Mesendoderm (in vitro differentiated cells): ENCODE data around the gene CEPT1. TPM values are rescaled to one million over a fixed set of nuclear protein-coding genes. Genes with fewer than 3 reads are reported as not detected.
A peak's percentile ranks its signal among the peaks of the same experiment; 100 is the strongest.
"Not testable (repeated sequence)": the region's sequence is repeated elsewhere in the genome, so short reads cannot be mapped to it uniquely, and the experiment has no call there.

Experiments
- DNase-seq: peaks from one replicate; pipeline ENCODE4 v3.0.0; 2013
- H2AK5ac ChIP-seq: 2 replicates; pipeline ENCODE4 v1.6.1; 2013; ENCODE audit warnings: low read length, inconsistent platforms
- H2BK120ac ChIP-seq: 2 replicates; pipeline ENCODE4 v1.6.1; 2013; ENCODE audit warnings: low read depth, mild to moderate bottlenecking, low read length, moderate library complexity, mixed read lengths
- H2BK15ac ChIP-seq: replicated peaks from 2 replicates; pipeline ENCODE4 v1.6.1; 2013; ENCODE audit warnings: low read depth, mild to moderate bottlenecking, moderate library complexity
- H2BK5ac ChIP-seq: 2 replicates; pipeline ENCODE4 v1.6.1; 2013; ENCODE audit warnings: low read length, inconsistent platforms
- H3K18ac ChIP-seq: 2 replicates; pipeline ENCODE4 v1.6.1; 2013; ENCODE audit warnings: mild to moderate bottlenecking, low read length, mixed read lengths
- H3K23ac ChIP-seq: one replicate; pipeline ENCODE4 v1.6.1; 2013; ENCODE audit warnings: low read length
- H3K27ac ChIP-seq: 2 replicates; pipeline ENCODE4 v1.5.1; 2013; ENCODE audit warnings: low read depth, mild to moderate bottlenecking, inconsistent platforms, low read length, moderate library complexity
- H3K27me3 ChIP-seq: 2 replicates; pipeline ENCODE4 v1.6.1; 2013; ENCODE audit warnings: low read length, control low read depth, mild to moderate bottlenecking, inconsistent platforms; ENCODE audit not compliant: insufficient read depth, poor library complexity
- H3K36me3 ChIP-seq: 2 replicates; pipeline ENCODE4 v1.6.1; 2013; ENCODE audit warnings: low read length, inconsistent platforms; ENCODE audit not compliant: control insufficient read depth, insufficient read depth
- H3K4ac ChIP-seq: one replicate; pipeline ENCODE4 v1.6.1; 2013; ENCODE audit warnings: low read depth, mild to moderate bottlenecking, low read length, moderate library complexity
- H3K4me1 ChIP-seq: 2 replicates; pipeline ENCODE4 v1.6.1; 2013; ENCODE audit warnings: low read depth, low read length, inconsistent platforms; ENCODE audit not compliant: control insufficient read depth
- H3K4me2 ChIP-seq: 2 replicates; pipeline ENCODE4 v1.6.1; 2013; ENCODE audit warnings: low read length
- H3K4me3 ChIP-seq: 2 replicates; pipeline ENCODE4 v1.5.1; 2013; ENCODE audit warnings: mild to moderate bottlenecking, low read length
- H3K56ac ChIP-seq: one replicate; pipeline ENCODE4 v1.6.1; 2013; ENCODE audit warnings: low read length
- H3K79me1 ChIP-seq: 2 replicates; pipeline ENCODE4 v1.6.1; 2013; ENCODE audit warnings: low read length, inconsistent platforms
- H3K79me2 ChIP-seq: 2 replicates; pipeline ENCODE4 v1.6.1; 2013; ENCODE audit warnings: mild to moderate bottlenecking, low read length; ENCODE audit not compliant: control insufficient read depth, insufficient read depth
- H3K9ac ChIP-seq: 2 replicates; pipeline ENCODE4 v1.6.1; 2013; ENCODE audit warnings: low read length, inconsistent platforms
- H4K5ac ChIP-seq: one replicate; pipeline ENCODE4 v1.6.1; 2013; ENCODE audit warnings: low read length
- H4K8ac ChIP-seq: one replicate; pipeline ENCODE4 v1.6.1; 2013; ENCODE audit warnings: low read depth, mild to moderate bottlenecking, control low read depth, low read length, moderate library complexity
- WGBS: extraction: QIAGEN DNeasy Blood & Tissue Kit; methylation state at CpG from one replicate; pipeline ENCODE4 v1.1.7; 2013; ENCODE audit warnings: low lambda C conversion rate, missing lambda C conversion rate; ENCODE audit not compliant: insufficient coverage; ENCODE audit errors: extremely low coverage; 5-methylcytosine and 5-hydroxymethylcytosine counted together
- polyA plus RNA-seq, 2 experiments: library from polyadenylated mRNA; stranded (reverse); fragments of 200-250 nt; gene quantifications; one replicate each; pipeline ENCODE4 v1.2.3, GENCODE V29; 2013

CEPT1 gene
- polyA plus RNA-seq (2013, experiment 1 of 2), result 15.1 TPM
- polyA plus RNA-seq (2013, experiment 2 of 2), result 14.3 TPM

DNA sequence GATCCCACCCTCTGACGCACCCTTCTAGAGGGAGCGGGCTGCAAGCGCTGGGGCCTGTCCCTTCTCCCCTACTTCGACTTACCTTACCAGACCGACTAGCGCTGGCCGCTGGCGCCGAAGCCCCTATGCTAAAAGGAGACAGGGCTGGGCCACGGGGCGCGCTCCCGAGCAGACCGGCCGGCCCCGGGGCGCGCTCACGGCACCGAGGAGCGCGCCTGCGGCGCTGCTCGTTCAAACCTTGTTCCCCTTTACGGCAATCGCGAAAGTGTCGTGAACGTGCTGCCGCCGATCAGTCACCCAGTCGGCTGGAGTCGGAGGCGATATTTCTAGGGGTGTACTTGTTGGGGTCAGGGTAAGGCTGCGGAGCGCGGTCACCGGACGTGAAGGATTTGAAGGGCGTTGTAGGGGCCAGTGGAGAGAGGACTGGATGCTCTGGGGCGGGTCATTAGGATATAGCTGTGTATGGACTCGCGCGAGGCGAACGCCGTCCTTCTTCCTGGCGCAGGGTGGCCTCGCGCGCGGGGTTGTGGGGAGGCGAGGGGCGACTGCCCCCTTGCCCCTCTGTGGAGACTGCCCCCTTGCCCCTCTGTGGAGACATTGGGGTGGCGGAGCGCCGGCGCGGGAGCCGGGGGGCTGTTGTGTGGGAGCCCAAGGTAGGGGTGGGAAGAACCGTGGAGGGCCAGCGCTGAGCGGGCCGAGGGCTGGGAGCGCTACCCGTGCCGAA lies at the start of gene CEPT1, which contains the start of gene DRAM2:
Gene CEPT1 (plus strand): TSS at position 268 of the 724 bp plus-strand sequence. CDS start 7,492 bp downstream, outside the sequence.
Gene DRAM2 (minus strand): TSS at position 138 of the 724 bp plus-strand sequence. CDS start 8,539 bp downstream, outside the sequence.
- Histone ChIP-seq H3K4me1 (no peaks in the 10 kb centered on the region), H3K79me2 (peaks cover 35% of the 10 kb centered on the region), H3K23ac (no peak within 1 kb of the TSS), H3K27me3 (no peaks in the 10 kb centered on the region), H3K9ac (peak within 1 kb of the TSS; percentile 96), H3K4me2 (peak within 1 kb of the TSS; percentile 95), H3K4me3 (peak within 1 kb of the TSS; percentile 95), H4K8ac (no peak within 1 kb of the TSS), H3K18ac (peak within 1 kb of the TSS; percentile 96), H3K27ac (peak within 1 kb of the TSS; percentile 95), H3K4ac (peak within 1 kb of the TSS; percentile 77), H2AK5ac (no peak within 1 kb of the TSS), H3K56ac (peak within 1 kb of the TSS; percentile 97), H3K79me1 (peaks cover 11% of the 10 kb centered on the region), H2BK5ac (peak within 1 kb of the TSS; percentile 69), H4K5ac (no peak within 1 kb of the TSS), H3K36me3 (no peaks in the 10 kb centered on the region), H2BK120ac (peak within 1 kb of the TSS; percentile 34), H2BK15ac (no peak within 1 kb of the TSS)
- WGBS, result no CpG with 5 or more reads among the region's 68 CpGs
- DNase-seq, result peak; percentile 99

DNA sequence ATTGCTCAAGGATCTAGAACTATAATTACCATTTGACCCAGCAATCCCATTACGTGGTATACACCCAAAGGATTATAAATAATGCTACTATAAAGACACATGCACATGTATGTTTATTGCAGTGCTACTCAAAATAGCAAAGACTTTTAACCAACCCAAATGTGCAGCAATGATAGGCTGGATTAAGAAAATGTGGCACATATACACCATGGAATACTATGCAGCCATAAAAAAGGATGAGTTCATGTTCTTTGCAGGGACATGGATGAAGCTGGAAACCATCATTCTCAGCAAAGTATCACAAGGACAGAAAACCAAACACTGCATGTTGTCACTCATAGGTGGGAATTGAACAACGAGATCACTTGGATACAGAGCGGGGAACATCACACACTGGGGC lies 44.6 kb upstream of the CEPT1 start:
- H4K5ac ChIP-seq, H3K23ac ChIP-seq, H3K79me1 ChIP-seq, H3K4me2 ChIP-seq, H2BK120ac ChIP-seq, H3K18ac ChIP-seq, H2BK15ac ChIP-seq, H3K27ac ChIP-seq, H2BK5ac ChIP-seq, H3K36me3 ChIP-seq, H3K56ac ChIP-seq, H3K4me3 ChIP-seq, H4K8ac ChIP-seq, H3K79me2 ChIP-seq, H3K4ac ChIP-seq, H2AK5ac ChIP-seq, H3K9ac ChIP-seq, H3K27me3 ChIP-seq, H3K4me1 ChIP-seq, DNase-seq: not testable (repeated sequence)
- no CpG with 5 or more reads among the region's 3 CpGs for WGBS

DNA sequence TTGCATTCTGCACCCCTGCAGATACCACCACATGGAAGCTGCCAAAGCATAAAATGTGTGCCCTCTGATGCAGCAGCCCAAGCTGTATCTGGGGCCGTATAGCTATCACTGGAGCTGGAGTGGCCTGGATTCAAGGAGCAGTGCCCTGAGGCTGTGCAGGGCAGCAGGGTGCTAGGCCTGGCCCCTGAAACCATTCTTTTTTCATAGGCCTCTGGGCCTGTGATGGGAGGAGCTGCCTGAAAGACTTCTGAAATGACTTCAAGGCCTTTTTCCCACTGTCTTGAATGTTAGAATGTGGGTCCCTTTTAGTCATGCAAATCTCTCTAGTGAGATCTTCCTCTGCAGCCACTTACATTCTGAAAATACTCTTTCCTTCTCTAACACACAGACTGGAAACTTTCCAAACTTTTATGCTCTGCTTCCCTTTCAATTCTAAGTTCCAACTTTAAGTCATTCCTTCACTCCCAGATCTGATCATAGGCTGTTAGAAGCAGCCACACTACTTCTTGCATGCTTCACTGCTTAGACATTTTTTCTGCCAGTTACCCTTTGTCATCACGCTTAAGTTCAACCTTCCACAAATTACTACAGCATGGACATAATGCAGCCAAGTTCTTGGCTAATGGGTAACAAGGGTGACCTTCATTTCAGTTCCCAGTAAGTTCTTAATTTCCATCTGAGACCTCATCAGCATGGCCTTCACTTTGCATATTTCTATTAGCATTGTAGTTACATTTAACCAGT lies 42.5 kb upstream of the CEPT1 start:
- H3K27ac ChIP-seq, result no peak overlapping the region
- H3K79me2 ChIP-seq, result no peaks in the 10 kb centered on the region
- no peak for DNase-seq
- no peaks in the 10 kb centered on the region for H3K79me1 ChIP-seq
- H3K18ac ChIP-seq, result no peak overlapping the region
- no peaks in the 10 kb centered on the region for H3K4me1 ChIP-seq
- H2AK5ac ChIP-seq, result no peak overlapping the region
- no peak overlapping the region for H3K4ac ChIP-seq
- H3K4me2 ChIP-seq, result no peak overlapping the region
- WGBS, result no CpG with 5 or more reads among the region's 2 CpGs
- H3K23ac ChIP-seq, result no peak overlapping the region
- H3K27me3 ChIP-seq, result no peaks in the 10 kb centered on the region
- H2BK120ac ChIP-seq, result no peak overlapping the region
- no peak overlapping the region for H3K9ac ChIP-seq
- H2BK5ac ChIP-seq, result no peak overlapping the region
- H2BK15ac ChIP-seq, result no peak overlapping the region
- no peak overlapping the region for H3K4me3 ChIP-seq
- H4K5ac ChIP-seq, result no peak overlapping the region
- no peak overlapping the region for H4K8ac ChIP-seq
- H3K56ac ChIP-seq, result no peak overlapping the region
- no peaks in the 10 kb centered on the region for H3K36me3 ChIP-seq

DNA sequence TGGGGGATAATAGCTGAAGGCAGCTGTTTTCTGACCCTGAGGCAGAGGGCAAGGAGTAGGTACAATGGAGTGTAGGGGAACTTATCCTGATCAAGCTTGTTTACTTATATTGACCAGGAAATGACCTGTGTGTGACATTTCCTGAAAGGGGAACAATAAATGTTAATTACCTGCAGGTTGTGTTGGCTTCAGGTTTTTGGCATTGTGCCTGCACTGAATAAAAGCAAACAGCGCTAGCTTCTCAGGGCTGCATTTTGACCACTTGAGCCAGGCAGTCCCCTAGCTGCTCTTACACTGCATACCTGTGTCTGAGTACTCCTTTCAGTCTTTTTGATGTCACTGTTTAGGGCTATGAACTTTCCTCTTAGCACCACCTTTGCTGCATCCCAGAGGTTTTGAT lies 40.7 kb upstream of the CEPT1 start:
- H3K4me1 ChIP-seq, result no peaks in the 10 kb centered on the region
- no CpG with 5 or more reads among the region's 1 CpG for WGBS
- H3K36me3 ChIP-seq, result no peaks in the 10 kb centered on the region
- no peak overlapping the region for H3K27ac ChIP-seq
- no peak overlapping the region for H2BK5ac ChIP-seq
- no peaks in the 10 kb centered on the region for H3K79me1 ChIP-seq
- H3K27me3 ChIP-seq, result no peaks in the 10 kb centered on the region
- H3K9ac ChIP-seq, result no peak overlapping the region
- H3K4ac ChIP-seq, result no peak overlapping the region
- H2BK120ac ChIP-seq, result no peak overlapping the region
- H4K5ac ChIP-seq, result no peak overlapping the region
- no peak overlapping the region for H2AK5ac ChIP-seq
- peak; percentile 51 for DNase-seq
- no peaks in the 10 kb centered on the region for H3K79me2 ChIP-seq
- no peak overlapping the region for H3K56ac ChIP-seq
- H2BK15ac ChIP-seq, result no peak overlapping the region
- H3K4me3 ChIP-seq, result no peak overlapping the region
- H3K23ac ChIP-seq, result no peak overlapping the region
- no peak overlapping the region for H3K4me2 ChIP-seq
- no peak overlapping the region for H4K8ac ChIP-seq
- no peak overlapping the region for H3K18ac ChIP-seq

DNA sequence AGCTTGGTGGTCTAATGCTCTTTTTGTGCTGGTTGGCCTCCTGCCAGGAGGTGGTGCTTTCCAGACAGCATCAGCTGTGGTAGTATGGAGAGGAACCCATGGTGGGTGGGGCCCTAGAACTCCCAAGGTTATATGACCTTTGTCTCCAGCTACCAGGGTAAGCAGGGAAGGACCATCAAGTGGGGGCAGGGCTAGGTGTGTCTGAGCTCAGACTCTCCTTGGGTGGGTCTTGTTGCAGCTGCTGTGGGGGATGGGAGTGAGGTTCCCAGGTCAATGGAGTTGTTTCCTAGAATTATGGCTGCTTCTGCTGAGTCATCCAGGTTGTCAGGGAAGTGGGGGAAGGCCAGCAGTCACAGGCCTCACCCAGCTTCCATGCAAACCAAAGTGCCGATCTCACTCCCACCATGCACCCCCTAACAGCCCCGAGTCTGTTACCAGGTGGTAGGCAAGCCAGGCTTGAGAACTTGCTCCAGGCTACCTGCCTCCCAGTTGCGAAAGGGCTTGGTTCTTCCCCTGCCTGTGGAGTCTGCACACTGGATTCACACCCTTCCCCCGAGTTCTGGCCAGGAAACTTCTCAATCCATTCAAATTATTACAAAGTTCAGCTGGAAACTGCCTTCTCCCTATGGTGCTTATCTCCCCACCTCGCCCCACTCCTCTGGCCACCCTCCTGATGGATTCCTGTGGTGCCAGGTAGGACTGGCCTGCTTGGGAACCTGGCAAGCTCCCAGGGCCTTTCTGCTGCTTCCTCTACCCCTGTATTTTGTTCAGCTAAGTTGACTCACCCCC lies 38.0 kb upstream of the CEPT1 start:
- no peak overlapping the region for H2BK15ac ChIP-seq
- H3K56ac ChIP-seq, result no peak overlapping the region
- H3K23ac ChIP-seq, result no peak overlapping the region
- DNase-seq, result no peak
- H4K8ac ChIP-seq, result no peak overlapping the region
- H2BK5ac ChIP-seq, result no peak overlapping the region
- no peaks in the 10 kb centered on the region for H3K79me1 ChIP-seq
- no peak overlapping the region for H4K5ac ChIP-seq
- H2AK5ac ChIP-seq, result no peak overlapping the region
- H3K36me3 ChIP-seq, result no peaks in the 10 kb centered on the region
- no peak overlapping the region for H3K27ac ChIP-seq
- no peaks in the 10 kb centered on the region for H3K4me1 ChIP-seq
- no peaks in the 10 kb centered on the region for H3K27me3 ChIP-seq
- H3K4me2 ChIP-seq, result no peak overlapping the region
- H3K18ac ChIP-seq, result no peak overlapping the region
- no peaks in the 10 kb centered on the region for H3K79me2 ChIP-seq
- WGBS, result no CpG with 5 or more reads among the region's 5 CpGs
- H3K9ac ChIP-seq, result no peak overlapping the region
- no peak overlapping the region for H3K4ac ChIP-seq
- no peak overlapping the region for H3K4me3 ChIP-seq
- H2BK120ac ChIP-seq, result no peak overlapping the region
